GM12875 (cell line): ENCODE data around the gene ZBED5.

ENCODE experiments used
- H3K4me3 ChIP-seq: one replicate; pipeline ENCODE4 v1.5.1; 2011; ENCODE audit warnings: low read depth, low read length, control low read depth
- CTCF ChIP-seq: IDR thresholded peaks from 2 replicates; pipeline ENCODE4 v1.5.1; 2011; ENCODE audit warnings: low read depth, mild to moderate bottlenecking, control low read depth, inconsistent platforms, low read length, moderate library complexity, borderline replicate concordance; ENCODE audit not compliant: insufficient read depth

Gene ZBED5

GRCh38 chr11:10898003-10898762, 40.3 kb upstream of the ZBED5 start:
- no peak for TF ChIP-seq CTCF
- H3K4me3 ChIP-seq = no peak overlapping the region

- H3K4me3 ChIP-seq = no peak overlapping the region
- TF ChIP-seq CTCF = no peak
These were observed 39.3 kb upstream of the ZBED5 start for GRCh38 chr11:10897150-10897549.

DNA sequence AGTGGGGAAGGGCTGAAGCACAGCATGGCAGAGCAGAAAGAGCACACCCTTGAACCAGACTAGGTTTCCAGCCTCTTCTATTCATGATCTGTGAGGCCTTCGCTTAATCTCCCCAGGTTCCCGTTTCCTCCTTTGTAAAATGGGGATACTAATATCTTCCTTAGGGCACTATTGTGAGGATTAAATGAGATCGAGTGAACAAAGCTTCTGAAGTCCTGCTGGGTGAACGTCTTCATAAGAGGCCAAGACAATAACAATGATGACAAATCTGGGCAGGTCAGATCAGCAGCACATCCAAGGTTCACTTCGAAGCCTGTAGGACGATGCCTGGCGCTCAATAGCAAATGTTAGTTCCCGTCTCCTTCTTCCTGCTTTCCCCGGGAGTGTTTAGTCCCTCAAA, 38.6 kb upstream of the ZBED5 start:
- no peak overlapping the region for H3K4me3 ChIP-seq
- TF ChIP-seq CTCF = no peak

DNA sequence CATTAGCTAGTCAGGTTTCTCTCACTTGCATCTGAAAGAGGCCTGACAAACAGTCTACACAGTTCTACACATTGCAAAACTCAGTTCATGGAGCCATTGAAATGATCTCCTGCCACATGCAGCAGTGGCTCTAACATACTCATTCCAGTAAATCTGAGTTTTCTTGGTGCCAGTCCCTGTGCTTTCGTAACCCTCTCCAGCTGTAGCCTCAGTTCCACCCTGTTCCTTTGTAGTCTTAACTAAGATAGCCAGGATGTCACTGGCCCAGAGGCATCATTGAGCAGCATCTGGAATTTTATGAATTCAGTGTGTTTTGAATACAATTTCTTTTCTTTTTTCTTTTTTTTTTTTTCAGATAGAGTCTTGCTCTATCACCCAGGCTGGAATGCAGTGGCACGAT, 37.4 kb upstream of the ZBED5 start:
- no peak overlapping the region for H3K4me3 ChIP-seq
- no peak for TF ChIP-seq CTCF

DNA sequence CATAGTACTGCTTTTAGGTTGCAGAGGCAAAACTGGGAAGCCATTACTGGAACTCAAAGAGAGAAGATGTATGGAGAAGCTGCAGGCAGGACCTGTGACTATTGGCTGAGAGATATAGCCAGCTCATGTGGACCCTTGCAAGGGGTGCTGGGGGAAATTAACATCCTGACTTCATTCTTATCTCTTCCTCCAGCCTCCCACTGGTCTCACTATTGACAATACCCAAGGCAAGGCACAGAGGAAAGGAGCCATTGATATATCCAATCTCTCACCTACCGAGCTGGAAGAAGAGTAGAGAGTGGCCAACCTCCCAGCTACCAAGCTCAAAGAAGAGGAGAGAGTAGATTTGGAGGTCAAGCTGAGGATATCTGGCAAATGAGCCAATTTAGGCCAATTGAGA, 36.8 kb upstream of the ZBED5 start:
- H3K4me3 ChIP-seq = no peak overlapping the region
- TF ChIP-seq CTCF = no peak

GRCh38 chr11:10893714-10894151, 35.9 kb upstream of the ZBED5 start:
- no peak for TF ChIP-seq CTCF

GRCh38 chr11:10892250-10892649, 34.4 kb upstream of the ZBED5 start:
- TF ChIP-seq CTCF = no peak

More at GRCh38 chr11:10893714-10894151, 35.9 kb upstream of the ZBED5 start:
- H3K4me3 ChIP-seq = no peak overlapping the region

More at GRCh38 chr11:10892250-10892649, 34.4 kb upstream of the ZBED5 start:
- H3K4me3 ChIP-seq = no peak overlapping the region
